Caco-2 (cell line): ENCODE measurements around the gene GNB2. TPM values are rescaled to one million over a fixed set of nuclear protein-coding genes. Genes with fewer than 3 reads are reported as not detected.
"Not testable (repeated sequence)": the region's sequence is repeated elsewhere in the genome, so short reads cannot be mapped to it uniquely, and the experiment has no call there.

ENCODE experiments used
- BruUV-seq: library from RNA; stranded (reverse); fragments of 400-500 nt; replicated peaks from 2 replicates; lab custom pipeline; 2021; lab: Mats Ljungman, UMichigan
- CTCF ChIA-PET: fragments of 300-600 bp; sonication (Branson Sonifier 250); formaldehyde crosslinking; loops from one replicate; lab custom pipeline; 2022; ENCODE audit warnings: antibody characterized with exemption; lab: Charles Lee
- POLR2A ChIA-PET: fragments of 300-600 bp; sonication (Branson Sonifier 250); formaldehyde crosslinking; loops from one replicate; lab custom pipeline; 2022; ENCODE audit warnings: antibody characterized with exemption; lab: Charles Lee
- DNase-seq, 2 experiments: peaks; one replicate each; pipeline versions ENCODE4 v3.0.0 to v3.0.0-alpha.2; 2020 to 2022
- H3K27me3 ChIP-seq: replicated peaks from 2 replicates; pipeline ENCODE4 v1.6.0; 2011; ENCODE audit warnings: low read length; ENCODE audit not compliant: control insufficient read depth, insufficient read depth
- H3K36me3 ChIP-seq: 2 replicates; pipeline ENCODE4 v1.5.1; 2011; ENCODE audit warnings: low read length; ENCODE audit not compliant: control insufficient read depth, insufficient read depth
- H3K4me1 ChIP-seq: fragments of 250-450 bp; sonication (Bioruptor Pico); 2 replicates; pipeline ENCODE4 v1.5.1; 2020; ENCODE audit warnings: mild to moderate bottlenecking
- H3K4me3 ChIP-seq: 2 replicates; pipeline ENCODE4 v1.5.1; 2011; ENCODE audit warnings: low read depth, mild to moderate bottlenecking, control low read depth, low read length
- H3K9me3 ChIP-seq: fragments of 250-450 bp; sonication (Bioruptor Pico); 2 replicates; pipeline ENCODE4 v1.5.1; 2020; ENCODE audit warnings: mild to moderate bottlenecking, moderate library complexity
- H3K27ac Mint-ChIP-seq: one replicate; pipeline ENCODE4 v1.8.0; 2022; ENCODE audit warnings: mixed read lengths; ENCODE audit not compliant: unreplicated experiment
- H3K27me3 Mint-ChIP-seq: one replicate; pipeline ENCODE4 v1.8.0; 2022; ENCODE audit warnings: mixed read lengths; ENCODE audit not compliant: insufficient read depth, unreplicated experiment
- H3K36me3 Mint-ChIP-seq: one replicate; pipeline ENCODE4 v1.8.0; 2022; ENCODE audit warnings: mild to moderate bottlenecking, mixed read lengths; ENCODE audit not compliant: insufficient read depth, unreplicated experiment
- H3K4me1 Mint-ChIP-seq: one replicate; pipeline ENCODE4 v1.8.0; 2022; ENCODE audit warnings: low read depth, mixed read lengths; ENCODE audit not compliant: unreplicated experiment
- H3K4me3 Mint-ChIP-seq: one replicate; pipeline ENCODE4 v1.8.0; 2022; ENCODE audit warnings: mild to moderate bottlenecking, moderate library complexity, mixed read lengths; ENCODE audit not compliant: unreplicated experiment
- H3K9me3 Mint-ChIP-seq: one replicate; pipeline ENCODE4 v1.8.0; 2022; ENCODE audit warnings: mixed read lengths; ENCODE audit not compliant: unreplicated experiment
- intact Hi-C: fragments of 100-400 bp; cut with micrococcal nuclease; formaldehyde crosslinking; loops from one replicate; pipeline ENCODE4 v1.10.0; 2022; ENCODE audit not compliant: unreplicated experiment
- total RNA-seq: library from RNA; stranded (reverse); gene quantifications from 2 replicates; pipeline ENCODE4 v1.2.3, GENCODE V29; 2022
- TF ChIP-seq, protein P1 (sequence below), 2 experiments: fragments of 200-600 bp in 1 of 2; IDR thresholded peaks; 1 replicate in 1 of 2; 2 replicates in 1 of 2; pipeline versions ENCODE4 v1.5.1 to v1.8.0; 2011 to 2022; ENCODE audit warnings: antibody characterized with exemption in 1 of 2, control low read depth in 1 of 2, inconsistent platforms in 1 of 2, low read depth in 1 of 2, low read length in 1 of 2, mild to moderate bottlenecking in 1 of 2, moderate library complexity in 1 of 2; ENCODE audit not compliant: insufficient read depth in 1 of 2, severe bottlenecking in 1 of 2, unreplicated experiment in 1 of 2

GNB2 gene
- total RNA-seq, 1 experiment from 2014 or later: 200 TPM

DNA sequence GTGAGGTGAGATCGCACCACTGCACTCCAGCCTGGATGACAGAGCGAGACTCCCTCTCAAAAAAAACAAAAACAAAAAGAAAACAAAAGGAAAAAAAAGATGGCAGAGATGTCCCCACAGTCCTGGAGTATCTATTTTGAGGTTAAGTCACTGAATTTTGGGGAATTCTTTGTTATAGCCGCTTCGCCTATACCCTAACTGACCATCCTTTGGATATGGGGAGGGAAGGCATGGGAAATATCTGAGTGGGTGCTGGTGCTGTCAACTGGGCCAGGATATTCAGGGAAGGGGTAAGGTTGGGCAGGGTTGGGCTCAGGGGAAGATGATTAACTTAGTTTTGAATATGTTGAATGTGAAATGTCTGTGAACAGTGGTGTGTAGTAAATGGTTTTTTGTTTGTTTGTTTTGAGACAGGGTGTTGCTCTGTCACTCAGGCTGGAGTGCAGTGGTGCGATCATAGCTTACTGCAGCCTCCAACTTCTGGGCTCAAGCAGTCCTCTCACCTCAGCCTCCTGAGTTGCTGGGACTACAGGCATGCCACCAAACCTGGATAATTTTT lies 8.3 kb upstream of the GNB2 start:
- CTCF ChIA-PET: no interaction called here
- Mint-ChIP-seq H3K9me3 (no peaks in the 10 kb centered on the region), H3K27ac (no peak overlapping the region), H3K4me1 (no peaks in the 10 kb centered on the region), H3K27me3 (no peaks in the 10 kb centered on the region), H3K36me3 (no peaks in the 10 kb centered on the region), H3K4me3 (no peak overlapping the region)
- no peaks in the 10 kb centered on the region; the same call in 1 of the 2 replicates for H3K27me3 ChIP-seq
- no TSS peak for BruUV-seq
- TF ChIP-seq, protein P1, sequence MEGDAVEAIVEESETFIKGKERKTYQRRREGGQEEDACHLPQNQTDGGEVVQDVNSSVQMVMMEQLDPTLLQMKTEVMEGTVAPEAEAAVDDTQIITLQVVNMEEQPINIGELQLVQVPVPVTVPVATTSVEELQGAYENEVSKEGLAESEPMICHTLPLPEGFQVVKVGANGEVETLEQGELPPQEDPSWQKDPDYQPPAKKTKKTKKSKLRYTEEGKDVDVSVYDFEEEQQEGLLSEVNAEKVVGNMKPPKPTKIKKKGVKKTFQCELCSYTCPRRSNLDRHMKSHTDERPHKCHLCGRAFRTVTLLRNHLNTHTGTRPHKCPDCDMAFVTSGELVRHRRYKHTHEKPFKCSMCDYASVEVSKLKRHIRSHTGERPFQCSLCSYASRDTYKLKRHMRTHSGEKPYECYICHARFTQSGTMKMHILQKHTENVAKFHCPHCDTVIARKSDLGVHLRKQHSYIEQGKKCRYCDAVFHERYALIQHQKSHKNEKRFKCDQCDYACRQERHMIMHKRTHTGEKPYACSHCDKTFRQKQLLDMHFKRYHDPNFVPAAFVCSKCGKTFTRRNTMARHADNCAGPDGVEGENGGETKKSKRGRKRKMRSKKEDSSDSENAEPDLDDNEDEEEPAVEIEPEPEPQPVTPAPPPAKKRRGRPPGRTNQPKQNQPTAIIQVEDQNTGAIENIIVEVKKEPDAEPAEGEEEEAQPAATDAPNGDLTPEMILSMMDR (IDR thresholded peaks at IDR 0.05; ENCODE audit: insufficient read depth in 1 of 2, low read depth in 1 of 2, low read length in 1 of 2, severe bottlenecking in 1 of 2, unreplicated experiment in 1 of 2): no peak
- POLR2A ChIA-PET: no interaction called here
- no peaks in the 10 kb centered on the region for H3K36me3 ChIP-seq
- no peak for DNase-seq
- intact Hi-C loops: no loop called here
- no peak overlapping the region for H3K4me3 ChIP-seq
- H3K9me3 ChIP-seq: no peaks in the 10 kb centered on the region
- no peaks in the 10 kb centered on the region for H3K4me1 ChIP-seq

DNA sequence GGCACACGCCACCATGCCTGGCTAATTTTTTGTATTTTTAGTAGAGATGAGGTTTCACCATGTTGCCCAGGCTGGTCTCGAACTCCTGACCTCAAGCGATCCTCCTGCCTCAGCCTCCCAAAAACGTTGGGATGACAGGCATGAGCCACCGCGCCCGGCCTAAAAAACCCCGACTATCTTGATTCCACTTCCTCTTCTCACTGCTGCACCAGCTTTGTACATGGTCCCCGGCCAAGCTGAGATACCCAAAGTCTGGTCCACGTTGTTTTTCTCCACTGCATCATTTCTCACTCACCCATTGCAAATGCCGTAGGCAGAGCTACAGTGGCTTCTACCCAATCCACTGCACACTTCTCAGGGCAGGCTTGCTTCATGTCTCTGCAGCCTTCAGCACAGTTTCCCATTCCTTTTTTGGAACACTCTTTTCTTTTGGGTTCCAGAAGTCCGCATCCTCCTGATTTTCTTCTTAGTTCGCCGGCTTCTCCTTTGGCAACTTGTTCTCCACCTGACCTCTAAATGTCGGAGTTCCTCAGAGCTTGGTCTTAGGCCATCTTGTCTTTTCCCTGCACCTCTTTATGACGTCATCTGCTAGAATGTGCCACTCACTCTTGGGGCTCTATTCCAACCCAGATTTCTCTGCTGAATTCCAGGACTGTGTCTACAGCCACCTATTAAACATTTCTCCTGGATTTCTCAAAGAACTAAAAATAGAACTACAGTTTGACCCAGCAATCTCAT lies 6.0 kb upstream of the GNB2 start:
- ChIA-PET POLR2A (no interaction called here), CTCF (no interaction called here)
- H3K4me3 Mint-ChIP-seq: no peak overlapping the region
- intact Hi-C loops: no loop called here
- H3K27ac Mint-ChIP-seq: no peak overlapping the region
- Histone ChIP-seq H3K36me3 (no peaks in the 10 kb centered on the region), H3K4me3 (no peak overlapping the region), H3K9me3 (no peaks in the 10 kb centered on the region), H3K27me3 (no peaks in the 10 kb centered on the region; the same call in 1 of the 2 replicates), H3K4me1 (no peaks in the 10 kb centered on the region)
- no peaks in the 10 kb centered on the region for H3K27me3 Mint-ChIP-seq
- H3K4me1 Mint-ChIP-seq: no peaks in the 10 kb centered on the region
- no peaks in the 10 kb centered on the region for H3K36me3 Mint-ChIP-seq
- H3K9me3 Mint-ChIP-seq: no peaks in the 10 kb centered on the region
- BruUV-seq: no TSS peak
- no peak for DNase-seq
- TF ChIP-seq, protein P1 (IDR thresholded peaks at IDR 0.05; ENCODE audit: insufficient read depth in 1 of 2, low read depth in 1 of 2, low read length in 1 of 2, severe bottlenecking in 1 of 2, unreplicated experiment in 1 of 2): no peak

DNA sequence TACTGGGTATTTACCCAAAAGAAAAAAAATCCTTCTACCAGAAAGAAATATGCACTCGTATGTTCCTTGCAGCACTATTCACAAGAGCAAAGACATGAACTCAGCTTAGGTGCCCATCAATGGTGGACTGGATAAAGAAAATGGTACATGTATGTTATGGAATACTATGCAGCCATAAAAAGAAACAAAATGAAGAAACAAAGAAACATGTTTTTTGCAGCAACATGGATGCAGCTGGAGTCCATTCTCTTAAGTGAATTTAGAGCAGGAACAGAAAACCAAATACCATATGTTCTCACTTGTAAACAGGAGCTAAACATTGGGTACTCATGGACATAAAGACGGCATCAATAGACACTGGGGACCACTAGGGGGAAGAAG lies 5.5 kb upstream of the GNB2 start:
- Histone ChIP-seq H3K4me1 (no peaks in the 10 kb centered on the region), H3K4me3 (no peak overlapping the region), H3K27me3 (no peaks in the 10 kb centered on the region; the same call in 1 of the 2 replicates), H3K9me3 (no peaks in the 10 kb centered on the region), H3K36me3 (no peaks in the 10 kb centered on the region)
- TF ChIP-seq, protein P1 (IDR thresholded peaks at IDR 0.05; ENCODE audit: insufficient read depth in 1 of 2, low read depth in 1 of 2, low read length in 1 of 2, severe bottlenecking in 1 of 2, unreplicated experiment in 1 of 2): no peak
- H3K36me3 Mint-ChIP-seq: peaks cover 1% of the 10 kb centered on the region
- ChIA-PET POLR2A (no interaction called here), CTCF (no interaction called here)
- H3K4me3 Mint-ChIP-seq: no peak overlapping the region
- no peak for DNase-seq
- H3K4me1 Mint-ChIP-seq: no peaks in the 10 kb centered on the region
- no peaks in the 10 kb centered on the region for H3K9me3 Mint-ChIP-seq
- H3K27ac Mint-ChIP-seq: no peak overlapping the region
- intact Hi-C loops: no loop called here
- H3K27me3 Mint-ChIP-seq: no peaks in the 10 kb centered on the region
- no TSS peak for BruUV-seq

DNA sequence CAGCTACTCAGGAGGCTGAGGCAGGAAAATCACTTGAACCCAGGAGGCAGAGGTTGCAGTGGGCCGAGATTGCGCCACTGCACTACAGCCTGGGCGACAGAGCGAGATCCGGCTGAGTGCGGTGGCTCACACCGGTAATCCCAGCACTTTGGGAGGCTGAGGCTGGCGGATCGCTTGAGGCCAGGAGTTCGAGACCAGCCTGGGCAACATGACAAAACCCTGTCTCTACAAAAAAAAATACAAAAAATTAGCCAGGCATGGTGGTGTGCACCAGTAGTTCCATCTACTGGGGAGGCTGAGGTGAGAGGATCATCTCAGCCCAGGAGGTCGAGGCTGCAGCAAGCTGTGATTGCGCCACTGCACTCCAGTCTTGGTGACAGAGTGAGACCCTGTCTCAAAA lies 4.4 kb upstream of the GNB2 start:
- H3K4me3 Mint-ChIP-seq, H3K4me1 ChIP-seq, H3K9me3 ChIP-seq, DNase-seq, intact Hi-C loops, H3K27ac Mint-ChIP-seq, H3K36me3 Mint-ChIP-seq, H3K9me3 Mint-ChIP-seq, H3K27me3 ChIP-seq, H3K36me3 ChIP-seq, BruUV-seq, H3K27me3 Mint-ChIP-seq, H3K4me3 ChIP-seq, POLR2A ChIA-PET, CTCF ChIA-PET, H3K4me1 Mint-ChIP-seq: not testable (repeated sequence)
